ENCODE data around the gene ELOVL4. TPM values are rescaled to one million over a fixed set of nuclear protein-coding genes. Genes with fewer than 3 reads are reported as not detected.

ELOVL4 gene
- total RNA-seq, 1 donor from 2014 or later, result 0.12 TPM

- intact Hi-C loops (cut with micrococcal nuclease), result no loop called here
- DNase-seq (no peak), ATAC-seq (no peak)
Measured at GRCh38 chr6:79923270-79923669, 24.1 kb downstream of the ELOVL4 start.

- ATAC-seq (no peak), DNase-seq (no peak)
- intact Hi-C loops (cut with micrococcal nuclease), result no loop called here
Measured at GRCh38 chr6:79922018-79922417, 25.3 kb downstream of the ELOVL4 start.

GRCh38 chr6:79913369-79913768, 34.0 kb downstream of the ELOVL4 start:
- no peak for DNase-seq
- ATAC-seq, result no peak
- intact Hi-C loops (cut with micrococcal nuclease), result no loop called here

- no peak for DNase-seq
- intact Hi-C loops (cut with micrococcal nuclease), result no loop called here
- ATAC-seq, result no peak
Measured at GRCh38 chr6:79911992-79912391, 35.4 kb downstream of the ELOVL4 start.

GRCh38 chr6:79909517-79909916, 37.8 kb downstream of the ELOVL4 start:
- intact Hi-C loops (cut with micrococcal nuclease), result no loop called here
- DNase-seq, result no peak
- ATAC-seq, result no peak

- ATAC-seq (no peak), DNase-seq (no peak)
- intact Hi-C loops (cut with micrococcal nuclease), result no loop called here
Measured at GRCh38 chr6:79902046-79902445, 45.3 kb downstream of the ELOVL4 start.

GRCh38 chr6:79898076-79898475, 49.3 kb downstream of the ELOVL4 start:
- no peak for ATAC-seq
- intact Hi-C loops (cut with micrococcal nuclease), result no loop called here
- DNase-seq, result no peak

GRCh38 chr6:79896075-79896449, 51.3 kb downstream of the ELOVL4 start:
- DNase-seq (no peak), ATAC-seq (no peak)
- intact Hi-C loops (cut with micrococcal nuclease), result no loop called here

- ATAC-seq, result no peak
- no peak for DNase-seq
- intact Hi-C loops (cut with micrococcal nuclease), result no loop called here
Measured at GRCh38 chr6:79895382-79896074, 51.8 kb downstream of the ELOVL4 start.

- intact Hi-C loops (cut with micrococcal nuclease), result no loop called here
- DNase-seq (no peak), ATAC-seq (no peak)
Measured at GRCh38 chr6:79894939-79895338, 52.4 kb downstream of the ELOVL4 start.

- ATAC-seq (no peak), DNase-seq (no peak)
- intact Hi-C loops (cut with micrococcal nuclease), result no loop called here
Measured at GRCh38 chr6:79888587-79888986, 58.8 kb downstream of the ELOVL4 start.

- intact Hi-C loops (cut with micrococcal nuclease), result no loop called here
- ATAC-seq (peak; percentile 97), DNase-seq (peak; percentile 54)
Measured at GRCh38 chr6:79878142-79878748, 69.1 kb downstream of the ELOVL4 start.

GRCh38 chr6:79874531-79875134, 72.7 kb downstream of the ELOVL4 start:
- intact Hi-C loops (cut with micrococcal nuclease), result no loop called here
- no peak for DNase-seq

GRCh38 chr6:79872986-79873385, 74.4 kb downstream of the ELOVL4 start:
- DNase-seq (no peak), ATAC-seq (no peak)
- intact Hi-C loops (cut with micrococcal nuclease), result no loop called here

More at GRCh38 chr6:79874531-79875134, 72.7 kb downstream of the ELOVL4 start:
- no peak for ATAC-seq

- intact Hi-C loops (cut with micrococcal nuclease), result no loop called here
- no peak for ATAC-seq
- DNase-seq, result no peak
Measured at GRCh38 chr6:79872303-79872702, 75.0 kb downstream of the ELOVL4 start.

GRCh38 chr6:79869600-79870084, 77.7 kb downstream of the ELOVL4 start:
- DNase-seq (peak; percentile 85), ATAC-seq (peak; percentile 99)
- intact Hi-C loops (cut with micrococcal nuclease), result no loop called here

GRCh38 chr6:79869184-79869583, 78.2 kb downstream of the ELOVL4 start:
- no peak for ATAC-seq
- DNase-seq, result no peak
- intact Hi-C loops (cut with micrococcal nuclease), result no loop called here

- intact Hi-C loops (cut with micrococcal nuclease), result no loop called here
- DNase-seq (no peak), ATAC-seq (peak; percentile 32)
Measured at GRCh38 chr6:79868098-79868722, 79.1 kb downstream of the ELOVL4 start.
